Measurements from ENCODE around the gene EEF1A2. TPM values are rescaled to one million over a fixed set of nuclear protein-coding genes. Genes with fewer than 3 reads are reported as not detected.

The EEF1A2 gene
- total RNA-seq, 1 donor from 2014 or later: 0.67 TPM

- H3K27ac ChIP-seq: no peak overlapping the region
- peaks cover 11% of the 10 kb centered on the region for H3K4me1 ChIP-seq
- DNase-seq: no peak
- peaks cover 44% of the 10 kb centered on the region for H3K27me3 ChIP-seq
- H3K36me3 ChIP-seq: no peaks in the 10 kb centered on the region
- no peak for TF ChIP-seq CTCF (IDR thresholded peaks at IDR 0.05)
- ATAC-seq: no peak
- H3K4me3 ChIP-seq: no peak overlapping the region
- no peaks in the 10 kb centered on the region for H3K9me3 ChIP-seq
- intact Hi-C loops (cut with DNase I): no loop called here
These were observed 3.6 kb downstream of the EEF1A2 start for GRCh38 chr20:63495167-63495720.

- DNase-seq (no peak), ATAC-seq (no peak)
- no peaks in the 10 kb centered on the region for H3K36me3 ChIP-seq
- H3K4me3 ChIP-seq: no peak overlapping the region
- intact Hi-C loops (cut with DNase I): no loop called here
- H3K27ac ChIP-seq: no peak overlapping the region
- peaks cover 11% of the 10 kb centered on the region for H3K4me1 ChIP-seq
- H3K27me3 ChIP-seq: peaks cover 42% of the 10 kb centered on the region
- no peaks in the 10 kb centered on the region for H3K9me3 ChIP-seq
- no peak for TF ChIP-seq CTCF (IDR thresholded peaks at IDR 0.05)
These were observed 4.3 kb downstream of the EEF1A2 start for GRCh38 chr20:63494420-63495166.

GRCh38 chr20:63494084-63494419 lies 4.8 kb downstream of the EEF1A2 start:
- H3K27me3 ChIP-seq: peaks cover 42% of the 10 kb centered on the region
- no peak overlapping the region for H3K27ac ChIP-seq
- DNase-seq (no peak), ATAC-seq (no peak)
- no peak overlapping the region for H3K4me3 ChIP-seq
- intact Hi-C loops (cut with DNase I): no loop called here
- no peak for TF ChIP-seq CTCF (IDR thresholded peaks at IDR 0.05)
- peaks cover 8% of the 10 kb centered on the region for H3K4me1 ChIP-seq
- no peaks in the 10 kb centered on the region for H3K36me3 ChIP-seq
- H3K9me3 ChIP-seq: no peaks in the 10 kb centered on the region

GRCh38 chr20:63493563-63494020 lies 5.3 kb downstream of the EEF1A2 start:
- intact Hi-C loops (cut with DNase I): no loop called here
- no peak for TF ChIP-seq CTCF (IDR thresholded peaks at IDR 0.05)
- Histone ChIP-seq H3K4me3 (no peak overlapping the region), H3K4me1 (peaks cover 8% of the 10 kb centered on the region), H3K27ac (no peak overlapping the region), H3K36me3 (no peaks in the 10 kb centered on the region), H3K27me3 (peaks cover 47% of the 10 kb centered on the region), H3K9me3 (no peaks in the 10 kb centered on the region)
- DNase-seq: no peak
- ATAC-seq: no peak

- peaks cover 8% of the 10 kb centered on the region for H3K4me1 ChIP-seq
- ATAC-seq (no peak), DNase-seq (no peak)
- H3K9me3 ChIP-seq: no peaks in the 10 kb centered on the region
- no peak for TF ChIP-seq CTCF (IDR thresholded peaks at IDR 0.05)
- no peak overlapping the region for H3K27ac ChIP-seq
- peaks cover 45% of the 10 kb centered on the region for H3K27me3 ChIP-seq
- no peak overlapping the region for H3K4me3 ChIP-seq
- H3K36me3 ChIP-seq: no peaks in the 10 kb centered on the region
- intact Hi-C loops (cut with DNase I): no loop called here
These were observed 5.9 kb downstream of the EEF1A2 start for GRCh38 chr20:63492982-63493381.
